ENCODE measurements around the gene MT1A.

The MT1A gene

GRCh38 chr16:56632156-56632847 is 6.2 kb upstream of the MT1A start, which contains the start of gene MT1M:
Gene MT1M, plus strand, starts transcription at chr16:56632659. Its CDS starts 73 bp downstream, at chr16:56632732.
- no peak for DNase-seq

- DNase-seq, result no peak
These were observed 5.6 kb upstream of the MT1A start for GRCh38 chr16:56632848-56633365.

GRCh38 chr16:56633535-56633934 is 4.9 kb upstream of the MT1A start:
- DNase-seq, result no peak

GRCh38 chr16:56634715-56635440 is 3.6 kb upstream of the MT1A start:
- no peak for DNase-seq

- DNase-seq, result no peak
These were observed 3.0 kb upstream of the MT1A start for GRCh38 chr16:56635441-56635967.

- no peak for DNase-seq
These were observed 1.7 kb upstream of the MT1A start for GRCh38 chr16:56636616-56637413.

- no peak for DNase-seq
These were observed 579 bp downstream of the MT1A start for GRCh38 chr16:56639045-56639444.

- DNase-seq, result no peak
These were observed 1.6 kb downstream of the MT1A start for GRCh38 chr16:56640076-56640475.

- DNase-seq, result no peak
These were observed 2.7 kb downstream of the MT1A start for GRCh38 chr16:56641166-56641565.

GRCh38 chr16:56643080-56643778 is 4.8 kb downstream of the MT1A start:
- DNase-seq, result no peak

- DNase-seq, result no peak
These were observed 5.4 kb downstream of the MT1A start for GRCh38 chr16:56643833-56644232.

- no peak for DNase-seq
These were observed 6.8 kb downstream of the MT1A start for GRCh38 chr16:56645311-56645710.

GRCh38 chr16:56645838-56646237 is 7.4 kb downstream of the MT1A start:
- no peak for DNase-seq

- DNase-seq, result no peak
These were observed 9.4 kb downstream of the MT1A start for GRCh38 chr16:56647641-56648431.

GRCh38 chr16:56649271-56649670 is 10.8 kb downstream of the MT1A start:
- no peak for DNase-seq

- no peak for DNase-seq
These were observed 11.4 kb downstream of the MT1A start for GRCh38 chr16:56649820-56650219.

GRCh38 chr16:56651586-56651985 is 13.1 kb downstream of the MT1A start, which contains the start of gene MT1B:
Gene MT1B, plus strand, starts transcription at chr16:56651886. Its CDS starts 68 bp downstream, at chr16:56651954.
- DNase-seq, result no peak

- DNase-seq, result no peak
These were observed 14.1 kb downstream of the MT1A start for GRCh38 chr16:56652600-56652999.

GRCh38 chr16:56653218-56653617 is 14.8 kb downstream of the MT1A start:
- DNase-seq, result no peak

- no peak for DNase-seq
These were observed 19.3 kb downstream of the MT1A start, which contains the start of gene MT1F for GRCh38 chr16:56657555-56658326. Gene MT1F, plus strand, starts transcription at chr16:56657959. Its CDS starts 100 bp downstream, at chr16:56658059.
